GM19240 (cell line): ENCODE data around the gene FOSL1.

Experiments used
- DNase-seq: peaks from one replicate; pipeline ENCODE4 v3.0.0; 2011; ENCODE audit warnings: low spot score; ENCODE audit not compliant: insufficient read length

Gene FOSL1

GRCh38 chr11:65882120-65883057 is 17.8 kb downstream of the FOSL1 start:
- no peak for DNase-seq

- no peak for DNase-seq
Observed at GRCh38 chr11:65880844-65881421, 19.3 kb downstream of the FOSL1 start.

- DNase-seq: no peak
Observed at GRCh38 chr11:65880027-65880426, 20.2 kb downstream of the FOSL1 start.

- no peak for DNase-seq
Observed at GRCh38 chr11:65879617-65880016, 20.6 kb downstream of the FOSL1 start, which contains the start of gene CTSW. TSS of gene CTSW (plus strand) at chr11:65879837. CDS start at chr11:65879855, 18 bp downstream.

GRCh38 chr11:65873318-65874156 is 26.7 kb downstream of the FOSL1 start:
- peak; percentile 98 for DNase-seq

GRCh38 chr11:65872586-65873317 is 27.4 kb downstream of the FOSL1 start, which contains the start of gene EFEMP2:
TSS of gene EFEMP2 (minus strand) at chr11:65872800. CDS start at chr11:65872354, 446 bp downstream.
- DNase-seq: no peak

GRCh38 chr11:65871811-65872548 is 28.2 kb downstream of the FOSL1 start:
- DNase-seq: no peak

- DNase-seq: no peak
Observed at GRCh38 chr11:65870706-65871681, 29.2 kb downstream of the FOSL1 start.

- DNase-seq: no peak
Observed at GRCh38 chr11:65870307-65870658, 29.9 kb downstream of the FOSL1 start.

GRCh38 chr11:65869643-65870306 is 30.4 kb downstream of the FOSL1 start:
- DNase-seq: no peak

- DNase-seq: no peak
Observed at GRCh38 chr11:65868907-65869306, 31.3 kb downstream of the FOSL1 start.

GRCh38 chr11:65868076-65868667 is 32.0 kb downstream of the FOSL1 start:
- no peak for DNase-seq

GRCh38 chr11:65867284-65868071 is 32.7 kb downstream of the FOSL1 start:
- no peak for DNase-seq

GRCh38 chr11:65866509-65867283 is 33.5 kb downstream of the FOSL1 start:
- no peak for DNase-seq

- DNase-seq: no peak
Observed at GRCh38 chr11:65865550-65866172, 34.5 kb downstream of the FOSL1 start.
